Spleen (tissue), 7 donors: ENCODE data around the gene OLR1.

ENCODE experiments used
- POLR2A ChIP-seq, 3 donors: fragments of 450-650 bp; IDR thresholded peaks; one replicate each; pipeline ENCODE4 v1.5.1; 2017; ENCODE audit warnings: antibody characterized with exemption in 3 of 3, mild to moderate bottlenecking in 1 of 3
- POLR2AphosphoS5 ChIP-seq, 3 donors: sonication (generic); formaldehyde crosslinking; IDR thresholded peaks; one replicate each; pipeline ENCODE4 v1.5.1; 2017; ENCODE audit warnings: antibody characterized with exemption in 3 of 3
- TF ChIP-seq, protein P1 (sequence below), 11 experiments: fragments of 200-600 bp in 7 of 11; fragments of 450-650 bp in 4 of 11; sonication (generic) in 4 of 11; IDR thresholded peaks in 8 of 11; conservative IDR thresholded peaks in 3 of 11; 1 replicate in 7 of 11; 2 replicates in 4 of 11; pipeline versions ENCODE4 v1.4.0 to v1.8.0; 2016 to 2021; ENCODE audit warnings: antibody characterized with exemption in 11 of 11, inconsistent platforms in 4 of 11, mild to moderate bottlenecking in 1 of 11
- donor health status: DM: no; HTN: no; CAD: no; lungs with moderate emphysema.
- donor health status: DM: no; HTN: no; CAD: no.
- donor health status: DM: no; HTN: no; CAD: no.

DNA sequence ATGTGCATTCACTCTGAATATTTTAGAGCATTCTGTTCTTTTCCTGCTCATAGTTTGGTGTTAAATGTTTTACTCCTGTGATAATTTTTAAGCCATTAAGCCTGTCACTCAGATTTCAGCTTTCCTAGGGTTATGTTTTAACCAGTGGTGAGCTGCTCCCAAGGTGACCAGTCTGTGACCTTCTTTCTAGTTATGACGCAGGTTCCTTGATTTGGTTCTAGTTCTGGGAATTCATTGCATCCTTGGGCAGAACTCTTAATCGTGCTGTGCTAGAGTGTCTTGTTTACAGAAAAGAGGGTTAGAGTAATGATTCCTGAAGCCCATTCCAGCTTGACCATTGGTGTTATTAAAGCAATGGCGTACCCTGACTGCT is 42.9 kb upstream of the OLR1 start:
- TF ChIP-seq, protein P1, sequence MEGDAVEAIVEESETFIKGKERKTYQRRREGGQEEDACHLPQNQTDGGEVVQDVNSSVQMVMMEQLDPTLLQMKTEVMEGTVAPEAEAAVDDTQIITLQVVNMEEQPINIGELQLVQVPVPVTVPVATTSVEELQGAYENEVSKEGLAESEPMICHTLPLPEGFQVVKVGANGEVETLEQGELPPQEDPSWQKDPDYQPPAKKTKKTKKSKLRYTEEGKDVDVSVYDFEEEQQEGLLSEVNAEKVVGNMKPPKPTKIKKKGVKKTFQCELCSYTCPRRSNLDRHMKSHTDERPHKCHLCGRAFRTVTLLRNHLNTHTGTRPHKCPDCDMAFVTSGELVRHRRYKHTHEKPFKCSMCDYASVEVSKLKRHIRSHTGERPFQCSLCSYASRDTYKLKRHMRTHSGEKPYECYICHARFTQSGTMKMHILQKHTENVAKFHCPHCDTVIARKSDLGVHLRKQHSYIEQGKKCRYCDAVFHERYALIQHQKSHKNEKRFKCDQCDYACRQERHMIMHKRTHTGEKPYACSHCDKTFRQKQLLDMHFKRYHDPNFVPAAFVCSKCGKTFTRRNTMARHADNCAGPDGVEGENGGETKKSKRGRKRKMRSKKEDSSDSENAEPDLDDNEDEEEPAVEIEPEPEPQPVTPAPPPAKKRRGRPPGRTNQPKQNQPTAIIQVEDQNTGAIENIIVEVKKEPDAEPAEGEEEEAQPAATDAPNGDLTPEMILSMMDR (IDR thresholded peaks at IDR 0.05 in 8 of 11, conservative IDR thresholded peaks at IDR 0.05 in 3 of 11): no peak
- no peak for TF ChIP-seq POLR2A (IDR thresholded peaks at IDR 0.05)
- TF ChIP-seq POLR2AphosphoS5 (IDR thresholded peaks at IDR 0.05): no peak
